Measurements from ENCODE around the gene WDR36. TPM values are rescaled to one million over a fixed set of nuclear protein-coding genes. Genes with fewer than 3 reads are reported as not detected.

Gene WDR36
- total RNA-seq, 4 donors from 2014 or later, result 3.6 to 16.2 (median 8.3) TPM

DNA sequence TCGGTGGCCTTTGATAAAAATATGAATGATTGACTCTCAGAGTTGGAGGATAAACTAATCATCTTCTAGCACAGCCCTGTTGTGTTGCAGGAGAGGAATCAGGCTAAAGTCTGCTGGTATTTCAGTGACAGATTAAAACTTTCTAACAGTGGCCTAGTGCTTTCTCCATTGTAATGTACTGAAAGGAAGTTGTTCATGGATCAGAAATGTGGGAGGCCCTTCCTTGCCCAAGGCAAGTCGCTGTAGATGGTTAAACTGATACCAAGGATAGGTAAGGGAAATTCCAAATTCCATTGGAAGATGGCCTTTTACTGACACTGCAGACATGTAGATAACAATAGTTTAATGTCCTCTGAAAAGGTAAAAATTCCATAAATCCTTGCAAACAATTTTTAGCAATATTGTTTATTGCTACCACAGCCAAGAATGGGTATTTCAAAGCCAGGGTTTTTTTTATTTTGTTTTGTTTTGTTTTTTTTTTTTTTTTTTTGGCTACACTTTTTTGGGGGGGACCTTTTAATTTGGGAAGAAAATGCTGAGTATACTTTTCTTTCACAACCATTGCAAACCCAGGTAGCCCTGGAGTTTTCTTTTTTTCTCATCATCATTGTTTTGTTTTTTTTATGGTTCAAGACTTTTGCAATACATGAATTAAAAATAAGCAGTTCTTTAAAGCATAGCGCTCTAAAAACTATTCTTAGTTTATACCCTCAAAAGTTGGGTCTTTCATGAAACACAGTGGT, 35.5 kb downstream of the WDR36 start:
- TF ChIP-seq POLR2AphosphoS5 (IDR thresholded peaks at IDR 0.05) (no peak), POLR2A (IDR thresholded peaks at IDR 0.05) (no peak), EP300 (IDR thresholded peaks at IDR 0.05; ENCODE audit: low read depth) (no peak)
- TF ChIP-seq, protein P1, sequence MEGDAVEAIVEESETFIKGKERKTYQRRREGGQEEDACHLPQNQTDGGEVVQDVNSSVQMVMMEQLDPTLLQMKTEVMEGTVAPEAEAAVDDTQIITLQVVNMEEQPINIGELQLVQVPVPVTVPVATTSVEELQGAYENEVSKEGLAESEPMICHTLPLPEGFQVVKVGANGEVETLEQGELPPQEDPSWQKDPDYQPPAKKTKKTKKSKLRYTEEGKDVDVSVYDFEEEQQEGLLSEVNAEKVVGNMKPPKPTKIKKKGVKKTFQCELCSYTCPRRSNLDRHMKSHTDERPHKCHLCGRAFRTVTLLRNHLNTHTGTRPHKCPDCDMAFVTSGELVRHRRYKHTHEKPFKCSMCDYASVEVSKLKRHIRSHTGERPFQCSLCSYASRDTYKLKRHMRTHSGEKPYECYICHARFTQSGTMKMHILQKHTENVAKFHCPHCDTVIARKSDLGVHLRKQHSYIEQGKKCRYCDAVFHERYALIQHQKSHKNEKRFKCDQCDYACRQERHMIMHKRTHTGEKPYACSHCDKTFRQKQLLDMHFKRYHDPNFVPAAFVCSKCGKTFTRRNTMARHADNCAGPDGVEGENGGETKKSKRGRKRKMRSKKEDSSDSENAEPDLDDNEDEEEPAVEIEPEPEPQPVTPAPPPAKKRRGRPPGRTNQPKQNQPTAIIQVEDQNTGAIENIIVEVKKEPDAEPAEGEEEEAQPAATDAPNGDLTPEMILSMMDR (IDR thresholded peaks at IDR 0.05), result no peak
- no peaks in the 10 kb centered on the region for H3K27me3 ChIP-seq
- in situ Hi-C loops (cut with MboI; ENCODE audit: low pct_ligation_motif_present in 1 of 4, low pct_unique_long_range_greater_than_20kb in 1 of 4, low sequenced_read_pairs in 3 of 4) (no loop called here), intact Hi-C loops (cut with DNase I; ENCODE audit: low total_unique reads) (no loop called here)
- H3K4me3 ChIP-seq, result no peak overlapping the region
- H3K4me1 ChIP-seq, result no peaks in the 10 kb centered on the region
- H3K9me3 ChIP-seq, result no peaks in the 10 kb centered on the region
- no peak overlapping the region for H3K27ac ChIP-seq
- 89 to 96% methylated on average over 3 of the region's 3 CpGs for WGBS, 2 donors (ENCODE audit: low coverage in 1 of 2)
- no peak for DNase-seq
- H3K36me3 ChIP-seq, result peaks cover 0 to 37% (median 9%) of the 10 kb centered on the region in 4 donors

DNA sequence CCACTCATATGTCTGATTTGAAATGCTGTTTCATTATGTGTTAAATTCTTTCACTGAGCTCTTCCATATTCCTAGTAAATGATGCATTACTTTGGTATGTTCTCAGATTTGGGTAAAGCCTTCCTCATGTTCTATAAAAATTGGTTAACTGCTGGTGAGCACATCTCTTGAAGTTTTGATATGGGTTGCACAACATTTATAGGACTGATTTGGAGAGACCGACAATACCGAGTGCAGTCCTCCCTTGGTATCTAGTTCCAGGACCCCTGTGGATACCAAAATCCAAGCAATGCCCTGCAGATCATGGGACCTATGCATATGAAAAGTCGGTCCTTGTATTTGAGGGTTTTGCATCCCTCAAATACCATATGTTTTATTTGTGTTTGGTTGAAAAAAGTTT, 37.8 kb downstream of the WDR36 start:
- Histone ChIP-seq H3K27me3 (no peaks in the 10 kb centered on the region), H3K9me3 (no peaks in the 10 kb centered on the region), H3K4me3 (no peak overlapping the region), H3K36me3 (peaks cover 0 to 21% (median 3%) of the 10 kb centered on the region in 4 donors), H3K4me1 (no peaks in the 10 kb centered on the region), H3K27ac (no peak overlapping the region)
- TF ChIP-seq EP300 (IDR thresholded peaks at IDR 0.05; ENCODE audit: low read depth) (no peak), POLR2A (IDR thresholded peaks at IDR 0.05) (no peak), POLR2AphosphoS5 (IDR thresholded peaks at IDR 0.05) (no peak)
- TF ChIP-seq, protein P1 (IDR thresholded peaks at IDR 0.05), result no peak
- WGBS, 2 donors (ENCODE audit: low coverage in 1 of 2), result 88% methylated on average over 3 of the region's 3 CpGs; no CpG with 5 or more reads in 1 of the 2 donors
- DNase-seq, result no peak
- in situ Hi-C loops (cut with MboI; ENCODE audit: low pct_ligation_motif_present in 1 of 4, low pct_unique_long_range_greater_than_20kb in 1 of 4, low sequenced_read_pairs in 3 of 4) (no loop called here), intact Hi-C loops (cut with DNase I; ENCODE audit: low total_unique reads) (no loop called here)

DNA sequence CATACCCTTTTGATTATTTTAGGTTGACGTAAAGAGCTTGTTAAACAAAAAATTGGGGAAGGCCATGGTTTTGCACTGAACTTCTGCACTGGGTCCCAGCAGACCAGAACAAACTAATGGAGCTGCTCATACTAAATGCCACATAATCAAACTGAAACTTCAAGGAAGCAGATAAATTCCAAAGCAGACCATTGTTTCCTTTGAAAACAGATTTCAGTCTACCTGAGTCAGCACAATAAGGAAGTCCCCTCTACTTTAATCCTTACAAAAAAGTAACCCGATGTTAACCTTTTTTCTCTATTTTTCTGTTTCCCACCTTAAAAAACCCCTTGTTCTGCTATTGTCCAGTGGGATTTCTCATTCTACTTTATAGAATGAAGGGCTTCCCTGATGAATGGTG, 39.2 kb downstream of the WDR36 start:
- intact Hi-C loops (cut with DNase I; ENCODE audit: low total_unique reads), result no loop called here

GRCh38 chr5:111132076-111132475, 39.9 kb downstream of the WDR36 start:
- in situ Hi-C loops (cut with MboI; ENCODE audit: low pct_ligation_motif_present in 1 of 4, low pct_unique_long_range_greater_than_20kb in 1 of 4, low sequenced_read_pairs in 3 of 4), result no loop called here

More for the DNA sequence above, 39.2 kb downstream of the WDR36 start:
- DNase-seq, result no peak
- Histone ChIP-seq H3K36me3 (peaks cover 0 to 10% (median 0%) of the 10 kb centered on the region in 4 donors), H3K27me3 (no peaks in the 10 kb centered on the region), H3K4me1 (no peaks in the 10 kb centered on the region), H3K9me3 (no peaks in the 10 kb centered on the region), H3K4me3 (no peak overlapping the region), H3K27ac (no peak overlapping the region)
- 62 to 71% methylated on average over 2 of the region's 2 CpGs for WGBS, 2 donors (ENCODE audit: low coverage in 1 of 2)
- TF ChIP-seq POLR2AphosphoS5 (IDR thresholded peaks at IDR 0.05), result no peak
- TF ChIP-seq, protein P1 (IDR thresholded peaks at IDR 0.05), result no peak
- no peak for TF ChIP-seq POLR2A (IDR thresholded peaks at IDR 0.05)
- TF ChIP-seq EP300 (IDR thresholded peaks at IDR 0.05; ENCODE audit: low read depth), result no peak
- in situ Hi-C loops (cut with MboI; ENCODE audit: low pct_ligation_motif_present in 1 of 4, low pct_unique_long_range_greater_than_20kb in 1 of 4, low sequenced_read_pairs in 3 of 4), result no loop called here

More at GRCh38 chr5:111132076-111132475, 39.9 kb downstream of the WDR36 start:
- Histone ChIP-seq H3K4me3 (no peak overlapping the region), H3K9me3 (no peaks in the 10 kb centered on the region), H3K36me3 (peaks cover 0 to 3% (median 0%) of the 10 kb centered on the region in 4 donors), H3K4me1 (no peaks in the 10 kb centered on the region), H3K27me3 (no peaks in the 10 kb centered on the region), H3K27ac (no peak overlapping the region)
- no peak for DNase-seq
- TF ChIP-seq POLR2A (IDR thresholded peaks at IDR 0.05) (no peak), POLR2AphosphoS5 (IDR thresholded peaks at IDR 0.05) (no peak), EP300 (IDR thresholded peaks at IDR 0.05; ENCODE audit: low read depth) (no peak)
- TF ChIP-seq, protein P1 (IDR thresholded peaks at IDR 0.05), result no peak
- WGBS, 2 donors (ENCODE audit: low coverage in 1 of 2), result 73 to 100% methylated on average over 1 of the region's 1 CpG
- intact Hi-C loops (cut with DNase I; ENCODE audit: low total_unique reads), result no loop called here
